ENCODE measurements around the gene STRA6. TPM values are rescaled to one million over a fixed set of nuclear protein-coding genes. Genes with fewer than 3 reads are reported as not detected.

The STRA6 gene
- total RNA-seq, 1 experiment from 2014 or later = 0.54 TPM

DNA sequence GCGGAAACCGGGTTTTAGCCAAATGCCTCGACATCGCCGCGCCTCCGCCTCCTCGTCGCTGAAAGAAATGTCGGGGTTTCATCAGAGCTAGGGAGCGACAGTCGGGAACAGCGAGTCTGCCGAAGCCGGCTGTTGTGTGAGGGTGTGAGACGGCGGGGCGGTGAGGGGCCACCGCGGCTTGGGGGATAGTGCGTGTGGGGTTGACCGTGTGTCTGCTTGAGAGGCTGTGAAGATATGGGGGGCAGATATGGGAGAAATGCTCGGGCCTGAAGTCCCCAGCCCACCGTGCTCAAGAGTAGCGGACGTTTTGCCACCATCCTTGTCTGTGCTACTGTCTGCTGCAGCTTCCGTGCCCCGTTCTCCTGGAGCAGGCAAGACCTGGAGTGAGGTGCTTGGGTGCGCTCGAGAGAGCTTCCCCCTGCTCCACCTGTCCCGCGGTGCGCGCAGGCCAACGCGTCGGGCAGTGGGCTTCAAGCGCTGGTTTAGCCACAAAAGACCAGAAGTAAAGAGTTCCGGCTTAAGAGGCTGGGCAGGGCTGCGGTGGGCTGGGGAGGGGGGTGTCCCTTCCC, 72.9 kb downstream of the STRA6 start:
- BruUV-seq (replicated peaks) = no TSS peak
- ChIA-PET POLR2A (no interaction called here), RAD21 (ENCODE audit: low non-redundant PET in 1 of 2, low total read pairs in 2 of 2, uncharacterized antibody in 2 of 2, unreplicated experiment in 2 of 2) (interaction anchor here in 1 of 2 experiments (1.2 kb wide), 1 partner anchor 179 kb away, joined by 3 read pairs; no protein-coding TSS in a partner anchor), CTCF (interaction anchor here (0.7 to 2.5 kb wide), 2 partner anchors 111 to 179 kb away, joined by 3 to 10 read pairs; no protein-coding TSS in a partner anchor)
- no peak overlapping the region for H3K9ac ChIP-seq (ENCODE audit: low read length)
- no peaks in the 10 kb centered on the region for H3K36me3 ChIP-seq (ENCODE audit: control insufficient read depth in 1 of 2, insufficient read depth in 2 of 2, low read length in 2 of 2)
- H3K4me1 ChIP-seq (ENCODE audit: control insufficient read depth in 1 of 2, insufficient read depth in 2 of 2, low read length in 2 of 2) = peaks cover 0 to 9% of the 10 kb centered on the region in 2 experiments; a peak in 2 of 4 replicates
- no peaks in the 10 kb centered on the region for H3K27me3 ChIP-seq (ENCODE audit: insufficient read depth, low read length)
- no peak overlapping the region for H3K4me3 ChIP-seq (replicated peaks in 1 of 2; ENCODE audit: low read depth in 1 of 2, low read length in 2 of 2)
- no peaks in the 10 kb centered on the region for H3K9me2 ChIP-seq (ENCODE audit: insufficient read depth)
- H3K27ac ChIP-seq (ENCODE audit: low read depth, low read length) = no peak overlapping the region
- no peaks in the 10 kb centered on the region for H3K9me3 ChIP-seq (ENCODE audit: control insufficient read depth in 1 of 2, insufficient read depth in 1 of 2, low read depth in 1 of 2, low read length in 2 of 2)
- DNase-seq (ENCODE audit: low read depth, low spot score) (no peak), ATAC-seq (no peak)
- H3K4me2 ChIP-seq (ENCODE audit: low read length) = no peak overlapping the region
- no peaks in the 10 kb centered on the region for H4K20me1 ChIP-seq (ENCODE audit: insufficient read depth)
- TF ChIP-seq POLR2AphosphoS5 (IDR thresholded peaks at IDR 0.05; ENCODE audit: low read depth, low read length) (no peak), SRF (IDR thresholded peaks at IDR 0.05; ENCODE audit: low read depth) (no peak), SP1 (IDR thresholded peaks at IDR 0.05; ENCODE audit: low read depth) (no peak), YY1 (IDR thresholded peaks at IDR 0.05; ENCODE audit: extremely low read depth, insufficient replicate concordance, low read depth, low read length) (no peak), EZH2 (IDR thresholded peaks at IDR 0.05) (no peak), SIN3A (IDR thresholded peaks at IDR 0.05; ENCODE audit: low read depth) (no peak), EGR1 (IDR thresholded peaks at IDR 0.05; ENCODE audit: low read depth) (no peak), FOSL1 (IDR thresholded peaks at IDR 0.05; ENCODE audit: low read depth) (no peak)
- TF ChIP-seq, protein P1, sequence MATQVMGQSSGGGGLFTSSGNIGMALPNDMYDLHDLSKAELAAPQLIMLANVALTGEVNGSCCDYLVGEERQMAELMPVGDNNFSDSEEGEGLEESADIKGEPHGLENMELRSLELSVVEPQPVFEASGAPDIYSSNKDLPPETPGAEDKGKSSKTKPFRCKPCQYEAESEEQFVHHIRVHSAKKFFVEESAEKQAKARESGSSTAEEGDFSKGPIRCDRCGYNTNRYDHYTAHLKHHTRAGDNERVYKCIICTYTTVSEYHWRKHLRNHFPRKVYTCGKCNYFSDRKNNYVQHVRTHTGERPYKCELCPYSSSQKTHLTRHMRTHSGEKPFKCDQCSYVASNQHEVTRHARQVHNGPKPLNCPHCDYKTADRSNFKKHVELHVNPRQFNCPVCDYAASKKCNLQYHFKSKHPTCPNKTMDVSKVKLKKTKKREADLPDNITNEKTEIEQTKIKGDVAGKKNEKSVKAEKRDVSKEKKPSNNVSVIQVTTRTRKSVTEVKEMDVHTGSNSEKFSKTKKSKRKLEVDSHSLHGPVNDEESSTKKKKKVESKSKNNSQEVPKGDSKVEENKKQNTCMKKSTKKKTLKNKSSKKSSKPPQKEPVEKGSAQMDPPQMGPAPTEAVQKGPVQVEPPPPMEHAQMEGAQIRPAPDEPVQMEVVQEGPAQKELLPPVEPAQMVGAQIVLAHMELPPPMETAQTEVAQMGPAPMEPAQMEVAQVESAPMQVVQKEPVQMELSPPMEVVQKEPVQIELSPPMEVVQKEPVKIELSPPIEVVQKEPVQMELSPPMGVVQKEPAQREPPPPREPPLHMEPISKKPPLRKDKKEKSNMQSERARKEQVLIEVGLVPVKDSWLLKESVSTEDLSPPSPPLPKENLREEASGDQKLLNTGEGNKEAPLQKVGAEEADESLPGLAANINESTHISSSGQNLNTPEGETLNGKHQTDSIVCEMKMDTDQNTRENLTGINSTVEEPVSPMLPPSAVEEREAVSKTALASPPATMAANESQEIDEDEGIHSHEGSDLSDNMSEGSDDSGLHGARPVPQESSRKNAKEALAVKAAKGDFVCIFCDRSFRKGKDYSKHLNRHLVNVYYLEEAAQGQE (IDR thresholded peaks at IDR 0.05; ENCODE audit: low read depth) = no peak
- TF ChIP-seq, protein P2, sequence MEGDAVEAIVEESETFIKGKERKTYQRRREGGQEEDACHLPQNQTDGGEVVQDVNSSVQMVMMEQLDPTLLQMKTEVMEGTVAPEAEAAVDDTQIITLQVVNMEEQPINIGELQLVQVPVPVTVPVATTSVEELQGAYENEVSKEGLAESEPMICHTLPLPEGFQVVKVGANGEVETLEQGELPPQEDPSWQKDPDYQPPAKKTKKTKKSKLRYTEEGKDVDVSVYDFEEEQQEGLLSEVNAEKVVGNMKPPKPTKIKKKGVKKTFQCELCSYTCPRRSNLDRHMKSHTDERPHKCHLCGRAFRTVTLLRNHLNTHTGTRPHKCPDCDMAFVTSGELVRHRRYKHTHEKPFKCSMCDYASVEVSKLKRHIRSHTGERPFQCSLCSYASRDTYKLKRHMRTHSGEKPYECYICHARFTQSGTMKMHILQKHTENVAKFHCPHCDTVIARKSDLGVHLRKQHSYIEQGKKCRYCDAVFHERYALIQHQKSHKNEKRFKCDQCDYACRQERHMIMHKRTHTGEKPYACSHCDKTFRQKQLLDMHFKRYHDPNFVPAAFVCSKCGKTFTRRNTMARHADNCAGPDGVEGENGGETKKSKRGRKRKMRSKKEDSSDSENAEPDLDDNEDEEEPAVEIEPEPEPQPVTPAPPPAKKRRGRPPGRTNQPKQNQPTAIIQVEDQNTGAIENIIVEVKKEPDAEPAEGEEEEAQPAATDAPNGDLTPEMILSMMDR (IDR thresholded peaks at IDR 0.05 in 2 of 3, conservative IDR thresholded peaks at IDR 0.05 in 1 of 3; ENCODE audit: borderline replicate concordance in 1 of 3, insufficient read depth in 1 of 3, low read depth in 2 of 3, low read length in 2 of 3) = no peak
- TF ChIP-seq, protein P3, sequence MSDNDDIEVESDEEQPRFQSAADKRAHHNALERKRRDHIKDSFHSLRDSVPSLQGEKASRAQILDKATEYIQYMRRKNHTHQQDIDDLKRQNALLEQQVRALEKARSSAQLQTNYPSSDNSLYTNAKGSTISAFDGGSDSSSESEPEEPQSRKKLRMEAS (IDR thresholded peaks at IDR 0.05) = no peak
- intact Hi-C loops (cut with micrococcal nuclease) = loop anchor here (5.0 kb wide), 1 partner anchor 157 kb away; no protein-coding TSS in a partner anchor
- H2AFZ ChIP-seq (ENCODE audit: low read depth, low read length, poor library complexity, severe bottlenecking) = no peak overlapping the region
- H3K79me2 ChIP-seq (ENCODE audit: insufficient read depth, low read length) = no peaks in the 10 kb centered on the region

Other genes starting within 250 kb of the STRA6 start
- gene STOML1, start 210.5 kb downstream of the STRA6 start, total RNA-seq (2021; ENCODE audit: unreplicated experiment) = 5.0 TPM
- 28.1 TPM for gene PML, start 208.1 kb downstream of the STRA6 start, total RNA-seq (2021; ENCODE audit: unreplicated experiment)
- 0.39 TPM for gene GOLGA6A, start 120.2 kb downstream of the STRA6 start, total RNA-seq (2021; ENCODE audit: unreplicated experiment)
- 0.05 TPM for gene ISLR2, start 72.2 kb downstream of the STRA6 start, total RNA-seq (2021; ENCODE audit: unreplicated experiment)
- 0.12 TPM for gene ISLR, start 29.1 kb downstream of the STRA6 start, total RNA-seq (2021; ENCODE audit: unreplicated experiment)
- gene CCDC33, start 33.5 kb upstream of the STRA6 start, total RNA-seq (2021; ENCODE audit: unreplicated experiment) = 0.15 TPM
- 0.57 TPM for gene CYP11A1, start 164.9 kb upstream of the STRA6 start, total RNA-seq (2021; ENCODE audit: unreplicated experiment)
- gene SEMA7A, start 231.2 kb upstream of the STRA6 start, total RNA-seq (2021; ENCODE audit: unreplicated experiment) = 13.8 TPM

Measured in HCT116 (cell line).